ENCODE data around the gene HDX.
A peak's percentile ranks its signal among the peaks of the same experiment; 100 is the strongest.
"Not testable (repeated sequence)": the region's sequence is repeated elsewhere in the genome, so short reads cannot be mapped to it uniquely, and the experiment has no call there.

The HDX gene

GRCh38 chrX:84501798-84502628, at the start of gene HDX:
HDX (minus strand) TSS chrX:84502453; CDS start chrX:84475397, 27,056 bp downstream.
- Histone ChIP-seq H3K9ac (ENCODE audit: low read length in 2 of 2) (peak within 1 kb of the TSS; percentile 86 to 93), H3K9me3 (ENCODE audit: control insufficient read depth in 2 of 2, low read length in 2 of 2) (no peaks in the 10 kb centered on the region), H3K27me3 (ENCODE audit: control insufficient read depth in 1 of 2, insufficient read depth in 2 of 2, low read length in 2 of 2) (no peaks in the 10 kb centered on the region), H3K27ac (ENCODE audit: low read length) (peak within 1 kb of the TSS; percentile 87), H3K36me3 (ENCODE audit: control insufficient read depth in 2 of 2, insufficient read depth in 2 of 2, low read length in 2 of 2) (no peaks in the 10 kb centered on the region), H3K4me3 (ENCODE audit: low read length in 2 of 2) (peak within 1 kb of the TSS; percentile 77 to 84), H3K4me1 (ENCODE audit: control insufficient read depth, insufficient read depth, low read length) (no peaks in the 10 kb centered on the region)

- not testable (repeated sequence) for H3K4me1 ChIP-seq (ENCODE audit: control insufficient read depth, insufficient read depth, low read length); H3K27me3 ChIP-seq (ENCODE audit: control insufficient read depth in 1 of 2, insufficient read depth in 2 of 2, low read length in 2 of 2); H3K9me3 ChIP-seq (ENCODE audit: control insufficient read depth in 2 of 2, low read length in 2 of 2); H3K27ac ChIP-seq (ENCODE audit: low read length); H3K36me3 ChIP-seq (ENCODE audit: control insufficient read depth in 2 of 2, insufficient read depth in 2 of 2, low read length in 2 of 2); H3K9ac ChIP-seq (ENCODE audit: low read length in 2 of 2); H3K4me3 ChIP-seq (ENCODE audit: low read length in 2 of 2)
Measured at GRCh38 chrX:84541315-84541714, 39.1 kb upstream of the HDX start.

- H3K4me1 ChIP-seq (ENCODE audit: control insufficient read depth, insufficient read depth, low read length); H3K36me3 ChIP-seq (ENCODE audit: control insufficient read depth in 2 of 2, insufficient read depth in 2 of 2, low read length in 2 of 2); H3K9me3 ChIP-seq (ENCODE audit: control insufficient read depth in 2 of 2, low read length in 2 of 2); H3K4me3 ChIP-seq (ENCODE audit: low read length in 2 of 2); H3K27me3 ChIP-seq (ENCODE audit: control insufficient read depth in 1 of 2, insufficient read depth in 2 of 2, low read length in 2 of 2); H3K27ac ChIP-seq (ENCODE audit: low read length); H3K9ac ChIP-seq (ENCODE audit: low read length in 2 of 2): not testable (repeated sequence)
Measured at GRCh38 chrX:84537627-84538026, 35.4 kb upstream of the HDX start.

GRCh38 chrX:84488426-84488825, 13.8 kb downstream of the HDX start:
- H3K27me3 ChIP-seq (ENCODE audit: control insufficient read depth in 1 of 2, insufficient read depth in 2 of 2, low read length in 2 of 2) = no peaks in the 10 kb centered on the region
- H3K9me3 ChIP-seq (ENCODE audit: control insufficient read depth in 2 of 2, low read length in 2 of 2) = no peaks in the 10 kb centered on the region
- H3K4me3 ChIP-seq (ENCODE audit: low read length in 2 of 2) = no peak overlapping the region
- no peak overlapping the region for H3K9ac ChIP-seq (ENCODE audit: low read length in 2 of 2)
- H3K36me3 ChIP-seq (ENCODE audit: control insufficient read depth in 2 of 2, insufficient read depth in 2 of 2, low read length in 2 of 2) = no peaks in the 10 kb centered on the region
- H3K27ac ChIP-seq (ENCODE audit: low read length) = no peak overlapping the region
- no peaks in the 10 kb centered on the region for H3K4me1 ChIP-seq (ENCODE audit: control insufficient read depth, insufficient read depth, low read length)

- no peak overlapping the region for H3K9ac ChIP-seq (ENCODE audit: low read length in 2 of 2)
- H3K4me1 ChIP-seq (ENCODE audit: control insufficient read depth, insufficient read depth, low read length) = no peaks in the 10 kb centered on the region
- no peaks in the 10 kb centered on the region for H3K36me3 ChIP-seq (ENCODE audit: control insufficient read depth in 2 of 2, insufficient read depth in 2 of 2, low read length in 2 of 2)
- no peaks in the 10 kb centered on the region for H3K27me3 ChIP-seq (ENCODE audit: control insufficient read depth in 1 of 2, insufficient read depth in 2 of 2, low read length in 2 of 2)
- no peak overlapping the region for H3K27ac ChIP-seq (ENCODE audit: low read length)
- no peaks in the 10 kb centered on the region for H3K9me3 ChIP-seq (ENCODE audit: control insufficient read depth in 2 of 2, low read length in 2 of 2)
- H3K4me3 ChIP-seq (ENCODE audit: low read length in 2 of 2) = no peak overlapping the region
Measured at GRCh38 chrX:84487365-84488353, 14.6 kb downstream of the HDX start.

- Histone ChIP-seq H3K36me3 (ENCODE audit: control insufficient read depth in 2 of 2, insufficient read depth in 2 of 2, low read length in 2 of 2) (no peaks in the 10 kb centered on the region), H3K27ac (ENCODE audit: low read length) (no peak overlapping the region), H3K9me3 (ENCODE audit: control insufficient read depth in 2 of 2, low read length in 2 of 2) (no peaks in the 10 kb centered on the region), H3K4me3 (ENCODE audit: low read length in 2 of 2) (no peak overlapping the region), H3K27me3 (ENCODE audit: control insufficient read depth in 1 of 2, insufficient read depth in 2 of 2, low read length in 2 of 2) (no peaks in the 10 kb centered on the region), H3K4me1 (ENCODE audit: control insufficient read depth, insufficient read depth, low read length) (no peaks in the 10 kb centered on the region), H3K9ac (ENCODE audit: low read length in 2 of 2) (no peak overlapping the region)
Measured at GRCh38 chrX:84479086-84479485, 23.2 kb downstream of the HDX start.

GRCh38 chrX:84477114-84477513, 25.1 kb downstream of the HDX start:
- no peak overlapping the region for H3K4me3 ChIP-seq (ENCODE audit: low read length in 2 of 2)
- no peaks in the 10 kb centered on the region for H3K36me3 ChIP-seq (ENCODE audit: control insufficient read depth in 2 of 2, insufficient read depth in 2 of 2, low read length in 2 of 2)
- H3K9ac ChIP-seq (ENCODE audit: low read length in 2 of 2) = no peak overlapping the region
- no peaks in the 10 kb centered on the region for H3K9me3 ChIP-seq (ENCODE audit: control insufficient read depth in 2 of 2, low read length in 2 of 2)
- no peaks in the 10 kb centered on the region for H3K4me1 ChIP-seq (ENCODE audit: control insufficient read depth, insufficient read depth, low read length)
- no peaks in the 10 kb centered on the region for H3K27me3 ChIP-seq (ENCODE audit: control insufficient read depth in 1 of 2, insufficient read depth in 2 of 2, low read length in 2 of 2)
- H3K27ac ChIP-seq (ENCODE audit: low read length) = no peak overlapping the region

- Histone ChIP-seq H3K27ac (ENCODE audit: low read length) (no peak overlapping the region), H3K36me3 (ENCODE audit: control insufficient read depth in 2 of 2, insufficient read depth in 2 of 2, low read length in 2 of 2) (no peaks in the 10 kb centered on the region), H3K9me3 (ENCODE audit: control insufficient read depth in 2 of 2, low read length in 2 of 2) (no peaks in the 10 kb centered on the region), H3K4me1 (ENCODE audit: control insufficient read depth, insufficient read depth, low read length) (no peaks in the 10 kb centered on the region), H3K4me3 (ENCODE audit: low read length in 2 of 2) (no peak overlapping the region), H3K27me3 (ENCODE audit: control insufficient read depth in 1 of 2, insufficient read depth in 2 of 2, low read length in 2 of 2) (no peaks in the 10 kb centered on the region), H3K9ac (ENCODE audit: low read length in 2 of 2) (no peak overlapping the region)
Measured at GRCh38 chrX:84475596-84475995, 26.7 kb downstream of the HDX start.

GRCh38 chrX:84475101-84475500, 27.2 kb downstream of the HDX start:
- Histone ChIP-seq H3K27ac (ENCODE audit: low read length) (no peak overlapping the region), H3K36me3 (ENCODE audit: control insufficient read depth in 2 of 2, insufficient read depth in 2 of 2, low read length in 2 of 2) (no peaks in the 10 kb centered on the region), H3K9ac (ENCODE audit: low read length in 2 of 2) (no peak overlapping the region), H3K9me3 (ENCODE audit: control insufficient read depth in 2 of 2, low read length in 2 of 2) (no peaks in the 10 kb centered on the region), H3K4me1 (ENCODE audit: control insufficient read depth, insufficient read depth, low read length) (no peaks in the 10 kb centered on the region), H3K4me3 (ENCODE audit: low read length in 2 of 2) (no peak overlapping the region), H3K27me3 (ENCODE audit: control insufficient read depth in 1 of 2, insufficient read depth in 2 of 2, low read length in 2 of 2) (no peaks in the 10 kb centered on the region)

GRCh38 chrX:84469226-84469625, 33.0 kb downstream of the HDX start:
- Histone ChIP-seq H3K27ac (ENCODE audit: low read length) (no peak overlapping the region), H3K4me1 (ENCODE audit: control insufficient read depth, insufficient read depth, low read length) (no peaks in the 10 kb centered on the region), H3K4me3 (ENCODE audit: low read length in 2 of 2) (no peak overlapping the region), H3K36me3 (ENCODE audit: control insufficient read depth in 2 of 2, insufficient read depth in 2 of 2, low read length in 2 of 2) (no peaks in the 10 kb centered on the region), H3K9ac (ENCODE audit: low read length in 2 of 2) (no peak overlapping the region), H3K27me3 (ENCODE audit: control insufficient read depth in 1 of 2, insufficient read depth in 2 of 2, low read length in 2 of 2) (no peaks in the 10 kb centered on the region), H3K9me3 (ENCODE audit: control insufficient read depth in 2 of 2, low read length in 2 of 2) (no peaks in the 10 kb centered on the region)

Measured in stomach smooth muscle (tissue), 2 donors.